MM.1S (cell line): ENCODE results near the gene MDFI.

Experiments
- DNase-seq: peaks from one replicate; pipeline ENCODE4 v3.0.0-alpha.2; 2015
- H2AFZ ChIP-seq: fragments of 300-600 bp; sonication (generic); 2 replicates; pipeline ENCODE4 v1.6.0; 2016; ENCODE audit warnings: antibody characterized with exemption, low read length
- H3F3A ChIP-seq: fragments of 300-600 bp; sonication (generic); 2 replicates; pipeline ENCODE4 v1.6.1; 2016; ENCODE audit warnings: mild to moderate bottlenecking, antibody characterized with exemption, low read length, moderate library complexity, mixed read lengths; ENCODE audit not compliant: insufficient read depth
- H3K27ac ChIP-seq: fragments of 300-600 bp; sonication (generic); 2 replicates; pipeline ENCODE4 v1.5.1; 2016; ENCODE audit warnings: mild to moderate bottlenecking, low read length
- H3K27me3 ChIP-seq: fragments of 300-600 bp; sonication (generic); replicated peaks from 2 replicates; pipeline ENCODE4 v1.6.0; 2016; ENCODE audit warnings: low read length; ENCODE audit not compliant: insufficient read depth
- H3K36me3 ChIP-seq: fragments of 300-600 bp; sonication (generic); replicated peaks from 2 replicates; pipeline ENCODE4 v1.6.1; 2016; ENCODE audit warnings: mild to moderate bottlenecking, low read length, mixed read lengths; ENCODE audit not compliant: insufficient read depth
- H3K4me1 ChIP-seq: fragments of 300-600 bp; sonication (generic); 2 replicates; pipeline ENCODE4 v1.6.1; 2016; ENCODE audit warnings: low read length, mixed read lengths
- H3K4me2 ChIP-seq: fragments of 300-600 bp; sonication (generic); 2 replicates; pipeline ENCODE4 v1.6.0; 2016; ENCODE audit warnings: low read depth, low read length
- H3K4me3 ChIP-seq: fragments of 300-600 bp; sonication (generic); 2 replicates; pipeline ENCODE4 v1.5.1; 2016; ENCODE audit warnings: low read length, mixed read lengths
- H3K79me2 ChIP-seq: fragments of 300-600 bp; sonication (generic); 2 replicates; pipeline ENCODE4 v1.6.1; 2016; ENCODE audit warnings: mixed run types, low read length, mixed read lengths
- H3K9ac ChIP-seq: fragments of 300-600 bp; sonication (generic); 2 replicates; pipeline ENCODE4 v1.6.1; 2016; ENCODE audit warnings: low read length, mixed read lengths
- H3K9me2 ChIP-seq: fragments of 300-600 bp; sonication (generic); replicated peaks from 2 replicates; pipeline ENCODE4 v1.6.1; 2016; ENCODE audit warnings: mild to moderate bottlenecking, low read length, mixed read lengths; ENCODE audit not compliant: insufficient read depth
- H3K9me3 ChIP-seq: fragments of 300-600 bp; sonication (generic); replicated peaks from 2 replicates; pipeline ENCODE4 v1.6.1; 2016; ENCODE audit warnings: mild to moderate bottlenecking, low read length, mixed read lengths; ENCODE audit not compliant: insufficient read depth
- H4K20me1 ChIP-seq: fragments of 300-600 bp; sonication (generic); 2 replicates; pipeline ENCODE4 v1.6.1; 2016; ENCODE audit warnings: mild to moderate bottlenecking, low read length, moderate library complexity, mixed read lengths; ENCODE audit not compliant: insufficient read depth
- EZH2 ChIP-seq: fragments of 300-600 bp; sonication (generic); optimal IDR thresholded peaks from 2 replicates; pipeline ENCODE3; 2017; ENCODE audit warnings: low read depth, mild to moderate bottlenecking, antibody characterized with exemption, low read length, mixed read lengths
- EZH2phosphoT487 ChIP-seq: fragments of 300-600 bp; sonication (generic); IDR thresholded peaks from 2 replicates; pipeline ENCODE4 v1.6.1; 2018; ENCODE audit warnings: antibody characterized with exemption, low read length
- TF ChIP-seq, protein P1 (sequence below): fragments of 300-600 bp; sonication (generic); IDR thresholded peaks from 2 replicates; pipeline ENCODE4 v1.5.1; 2016; ENCODE audit warnings: antibody characterized with exemption, low read length, mixed read lengths

MDFI gene

DNA sequence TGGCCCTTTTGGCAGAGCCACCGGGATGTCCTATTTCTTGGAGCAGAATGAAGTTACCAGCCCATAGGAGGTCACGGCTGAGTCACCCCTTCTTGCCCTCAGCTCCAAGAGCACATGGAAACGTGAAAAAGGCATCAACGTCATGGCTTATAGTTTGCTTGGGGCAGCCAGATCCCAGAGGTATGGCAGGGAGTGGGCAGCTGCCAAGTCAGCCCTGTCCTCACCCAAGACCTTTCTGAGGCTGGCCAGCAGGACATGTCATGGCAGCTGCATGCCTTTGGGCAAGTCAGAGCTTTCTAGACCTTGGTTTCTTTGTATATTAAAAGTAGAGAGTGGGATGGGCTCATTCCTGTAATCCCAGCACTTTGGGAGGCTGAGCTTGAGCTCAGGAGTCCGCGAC lies 8.2 kb upstream of the MDFI start:
- H3K4me3 ChIP-seq = no peak overlapping the region
- TF ChIP-seq EZH2phosphoT487 (no peak), EZH2 (no peak)
- TF ChIP-seq, protein P1, sequence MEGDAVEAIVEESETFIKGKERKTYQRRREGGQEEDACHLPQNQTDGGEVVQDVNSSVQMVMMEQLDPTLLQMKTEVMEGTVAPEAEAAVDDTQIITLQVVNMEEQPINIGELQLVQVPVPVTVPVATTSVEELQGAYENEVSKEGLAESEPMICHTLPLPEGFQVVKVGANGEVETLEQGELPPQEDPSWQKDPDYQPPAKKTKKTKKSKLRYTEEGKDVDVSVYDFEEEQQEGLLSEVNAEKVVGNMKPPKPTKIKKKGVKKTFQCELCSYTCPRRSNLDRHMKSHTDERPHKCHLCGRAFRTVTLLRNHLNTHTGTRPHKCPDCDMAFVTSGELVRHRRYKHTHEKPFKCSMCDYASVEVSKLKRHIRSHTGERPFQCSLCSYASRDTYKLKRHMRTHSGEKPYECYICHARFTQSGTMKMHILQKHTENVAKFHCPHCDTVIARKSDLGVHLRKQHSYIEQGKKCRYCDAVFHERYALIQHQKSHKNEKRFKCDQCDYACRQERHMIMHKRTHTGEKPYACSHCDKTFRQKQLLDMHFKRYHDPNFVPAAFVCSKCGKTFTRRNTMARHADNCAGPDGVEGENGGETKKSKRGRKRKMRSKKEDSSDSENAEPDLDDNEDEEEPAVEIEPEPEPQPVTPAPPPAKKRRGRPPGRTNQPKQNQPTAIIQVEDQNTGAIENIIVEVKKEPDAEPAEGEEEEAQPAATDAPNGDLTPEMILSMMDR = no peak
- no peak for DNase-seq
- no peaks in the 10 kb centered on the region for H3K9me2 ChIP-seq
- no peak overlapping the region for H3K9ac ChIP-seq
- H2AFZ ChIP-seq = no peak overlapping the region
- no peak overlapping the region for H3K4me2 ChIP-seq
- no peaks in the 10 kb centered on the region for H3K9me3 ChIP-seq
- no peaks in the 10 kb centered on the region for H3K4me1 ChIP-seq
- peaks cover 44% of the 10 kb centered on the region for H3K27me3 ChIP-seq
- no peaks in the 10 kb centered on the region for H3F3A ChIP-seq
- no peaks in the 10 kb centered on the region for H4K20me1 ChIP-seq
- no peaks in the 10 kb centered on the region for H3K79me2 ChIP-seq
- H3K36me3 ChIP-seq = no peaks in the 10 kb centered on the region
- H3K27ac ChIP-seq = no peak overlapping the region

DNA sequence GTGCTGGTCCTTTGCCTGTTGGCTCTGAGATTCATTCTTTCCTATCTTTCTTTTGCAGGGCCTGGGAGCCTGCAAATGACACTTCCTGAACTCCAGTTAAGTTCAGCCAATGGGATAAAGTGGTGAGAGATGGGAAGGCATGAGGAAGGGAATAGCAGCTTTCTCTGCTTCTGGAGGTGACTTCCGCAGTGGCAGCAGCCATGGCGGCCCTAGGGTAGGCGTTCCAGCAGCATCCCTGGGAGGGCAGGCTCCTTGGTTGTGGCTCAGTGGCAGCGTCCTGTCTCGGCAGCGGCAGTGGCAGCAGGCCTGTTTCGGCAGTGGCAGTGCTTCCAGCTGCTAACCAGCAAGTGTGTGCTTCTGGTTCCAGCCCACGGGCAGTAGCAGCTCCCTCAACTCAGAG lies 7.3 kb upstream of the MDFI start:
- H3K9me3 ChIP-seq = no peaks in the 10 kb centered on the region
- H3K4me3 ChIP-seq = no peak overlapping the region
- TF ChIP-seq EZH2phosphoT487 (no peak), EZH2 (no peak)
- TF ChIP-seq, protein P1 = no peak
- no peaks in the 10 kb centered on the region for H3F3A ChIP-seq
- no peaks in the 10 kb centered on the region for H3K79me2 ChIP-seq
- no peak for DNase-seq
- no peaks in the 10 kb centered on the region for H3K4me1 ChIP-seq
- H3K27ac ChIP-seq = no peak overlapping the region
- no peak overlapping the region for H2AFZ ChIP-seq
- no peak overlapping the region for H3K9ac ChIP-seq
- H4K20me1 ChIP-seq = no peaks in the 10 kb centered on the region
- H3K4me2 ChIP-seq = no peak overlapping the region
- H3K36me3 ChIP-seq = no peaks in the 10 kb centered on the region
- peaks cover 49% of the 10 kb centered on the region for H3K27me3 ChIP-seq
- H3K9me2 ChIP-seq = no peaks in the 10 kb centered on the region

DNA sequence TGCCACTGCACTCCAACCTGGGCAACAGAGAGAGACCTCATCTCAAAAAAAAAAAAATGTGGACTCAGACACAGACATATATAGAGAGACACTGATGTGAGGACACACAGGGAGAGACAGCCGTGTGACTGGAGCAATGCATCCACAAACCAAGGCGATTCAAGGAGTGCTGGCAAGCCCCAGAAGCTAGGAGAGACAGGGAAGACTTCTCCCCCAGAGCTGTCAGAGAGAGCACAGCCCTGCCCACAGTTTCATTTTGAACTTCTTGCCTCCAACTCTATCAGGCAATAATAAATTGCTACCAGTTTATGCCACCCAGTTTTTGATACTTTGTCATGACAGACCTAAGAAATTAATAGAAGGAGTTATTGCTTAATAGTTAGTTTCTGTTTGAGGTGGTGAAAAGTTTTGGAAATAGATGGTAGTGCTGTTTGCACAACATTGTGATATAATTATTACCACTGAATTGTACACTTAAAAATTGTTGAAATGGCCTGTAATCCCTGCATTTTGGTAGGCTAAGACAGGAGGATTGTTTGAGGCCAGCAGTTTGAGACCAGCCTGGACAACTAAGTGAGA lies 5.1 kb upstream of the MDFI start:
- no peaks in the 10 kb centered on the region for H3K9me2 ChIP-seq
- H3K36me3 ChIP-seq = no peaks in the 10 kb centered on the region
- DNase-seq = no peak
- no peaks in the 10 kb centered on the region for H3K9me3 ChIP-seq
- H3F3A ChIP-seq = no peaks in the 10 kb centered on the region
- no peaks in the 10 kb centered on the region for H3K79me2 ChIP-seq
- no peak overlapping the region for H3K4me3 ChIP-seq
- no peak overlapping the region for H2AFZ ChIP-seq
- no peak overlapping the region for H3K4me2 ChIP-seq
- no peak overlapping the region for H3K9ac ChIP-seq
- no peak overlapping the region for H3K27ac ChIP-seq
- TF ChIP-seq EZH2 (no peak), EZH2phosphoT487 (no peak)
- TF ChIP-seq, protein P1 = no peak
- no peaks in the 10 kb centered on the region for H4K20me1 ChIP-seq
- peaks cover 68% of the 10 kb centered on the region for H3K27me3 ChIP-seq
- no peaks in the 10 kb centered on the region for H3K4me1 ChIP-seq
